SU-DHL-6 (cell line): ENCODE data around the gene MYBPC3.

Experiments used
- H2AFZ ChIP-seq: fragments of 200-600 bp; sonication (generic); 2 replicates; pipeline ENCODE4 v1.6.1; 2014; ENCODE audit warnings: low read depth, mild to moderate bottlenecking, moderate library complexity, mixed read lengths, antibody characterized with exemption, low read length; ENCODE audit not compliant: severe bottlenecking
- H3F3A ChIP-seq: fragments of 200-600 bp; shearing (Covaris generic); 2 replicates; pipeline ENCODE4 v1.6.0; 2016; ENCODE audit warnings: antibody characterized with exemption, mild to moderate bottlenecking; ENCODE audit not compliant: insufficient read depth
- H3K27ac ChIP-seq: fragments of 200-600 bp; sonication (generic); 2 replicates; pipeline ENCODE4 v1.5.1; 2016; ENCODE audit warnings: low read depth, mild to moderate bottlenecking, low read length, moderate library complexity, mixed read lengths
- H3K27me3 ChIP-seq: fragments of 200-600 bp; sonication (generic), shearing (Covaris generic); 2 replicates; pipeline ENCODE4 v1.6.0; 2014; ENCODE audit warnings: mild to moderate bottlenecking, low read length
- H3K36me3 ChIP-seq: fragments of 200-600 bp; sonication (generic); 2 replicates; pipeline ENCODE4 v1.6.1; 2014; ENCODE audit warnings: mild to moderate bottlenecking, low read length, mixed read lengths
- H3K4me2 ChIP-seq: fragments of 300-600, 200-600 bp; shearing (Covaris generic), sonication (generic); 2 replicates; pipeline ENCODE4 v1.6.0; 2014; ENCODE audit warnings: low read length, low read depth, mild to moderate bottlenecking; ENCODE audit not compliant: poor library complexity, severe bottlenecking
- H3K4me3 ChIP-seq: fragments of 200-600 bp; sonication (generic); 2 replicates; pipeline ENCODE4 v1.5.1; 2014; ENCODE audit warnings: antibody characterized with exemption, low read length, mild to moderate bottlenecking, mixed read lengths; ENCODE audit not compliant: insufficient read depth, poor library complexity, severe bottlenecking
- H3K79me2 ChIP-seq: fragments of 200-600 bp; sonication (generic); 2 replicates; pipeline ENCODE4 v1.6.1; 2014; ENCODE audit warnings: mild to moderate bottlenecking, low read length, moderate library complexity; ENCODE audit not compliant: insufficient read depth
- H3K9ac ChIP-seq: fragments of 200-600 bp; sonication (generic); 2 replicates; pipeline ENCODE4 v1.7.0; 2014; ENCODE audit warnings: mild to moderate bottlenecking, low read length
- H3K9me2 ChIP-seq: fragments of 200-600 bp; sonication (generic); replicated peaks from 2 replicates; pipeline ENCODE4 v1.6.1; 2014; ENCODE audit warnings: low read length; ENCODE audit not compliant: insufficient read depth
- H3K9me3 ChIP-seq: fragments of 200-600 bp; sonication (generic); 2 replicates; pipeline ENCODE4 v1.6.1; 2014; ENCODE audit warnings: low read length, mixed read lengths; ENCODE audit not compliant: insufficient read depth
- H4K20me1 ChIP-seq: fragments of 200-600 bp; sonication (generic); 2 replicates; pipeline ENCODE4 v1.6.1; 2014; ENCODE audit warnings: low read depth, mild to moderate bottlenecking, antibody characterized with exemption, low read length, moderate library complexity, mixed read lengths
- CTCF ChIP-seq: fragments of 200-600 bp; sonication (generic); IDR thresholded peaks from one replicate; pipeline ENCODE4 v1.5.1; 2017; ENCODE audit warnings: antibody characterized with exemption, mild to moderate bottlenecking, low read length, moderate library complexity; ENCODE audit not compliant: insufficient read depth, poor library complexity, severe bottlenecking
- EZH2phosphoT487 ChIP-seq: fragments of 200-600 bp; sonication (generic), shearing (Covaris generic); conservative IDR thresholded peaks from 2 replicates; pipeline ENCODE4 v1.6.1; 2018; ENCODE audit warnings: mild to moderate bottlenecking, antibody characterized with exemption, low read length, moderate library complexity, mixed read lengths

MYBPC3 gene

GRCh38 chr11:47355283-47356128 lies 3.0 kb upstream of the MYBPC3 start:
- H3K4me2 ChIP-seq, result no peak overlapping the region

DNA sequence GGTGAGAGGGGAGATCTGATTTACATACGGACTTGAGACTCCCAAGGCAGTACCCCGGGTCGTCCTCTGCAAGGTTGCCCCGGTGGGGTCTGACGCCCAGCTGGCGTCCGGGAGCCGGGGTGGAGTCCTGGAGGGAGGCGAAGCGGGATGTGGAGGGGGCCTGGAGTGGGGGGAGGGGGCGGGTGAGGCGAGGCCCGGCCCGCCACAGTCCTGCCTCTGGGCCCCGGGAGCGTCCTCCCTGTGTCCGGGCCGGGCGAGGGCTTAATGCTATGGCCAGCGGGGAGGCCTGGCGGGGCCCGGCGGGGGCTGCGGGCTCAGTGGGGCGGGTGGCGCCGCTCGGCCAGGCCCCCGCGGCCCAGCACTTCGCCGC lies 2.4 kb upstream of the MYBPC3 start:
- no peaks in the 10 kb centered on the region for H4K20me1 ChIP-seq
- H3K27ac ChIP-seq, result no peak overlapping the region
- H3F3A ChIP-seq, result no peaks in the 10 kb centered on the region
- H3K36me3 ChIP-seq, result no peaks in the 10 kb centered on the region
- no peak overlapping the region for H3K9ac ChIP-seq
- no peak overlapping the region for H3K4me3 ChIP-seq
- no peaks in the 10 kb centered on the region for H3K9me2 ChIP-seq
- H3K9me3 ChIP-seq, result no peaks in the 10 kb centered on the region
- no peaks in the 10 kb centered on the region for H3K27me3 ChIP-seq
- no peak overlapping the region for H2AFZ ChIP-seq
- no peaks in the 10 kb centered on the region; the same call in 1 of the 2 replicates for H3K79me2 ChIP-seq
- H3K4me2 ChIP-seq, result no peak overlapping the region
- TF ChIP-seq EZH2phosphoT487 (no peak), CTCF (no peak)

More at GRCh38 chr11:47355283-47356128, 3.0 kb upstream of the MYBPC3 start:
- H3F3A ChIP-seq, result no peaks in the 10 kb centered on the region
- H2AFZ ChIP-seq, result no peak overlapping the region
- H3K9me3 ChIP-seq, result no peaks in the 10 kb centered on the region
- no peaks in the 10 kb centered on the region for H3K36me3 ChIP-seq
- TF ChIP-seq CTCF, result no peak
- no peak for TF ChIP-seq EZH2phosphoT487
- no peaks in the 10 kb centered on the region; the same call in 1 of the 2 replicates for H3K79me2 ChIP-seq
- H3K27me3 ChIP-seq, result no peaks in the 10 kb centered on the region
- H3K9me2 ChIP-seq, result no peaks in the 10 kb centered on the region
- H3K27ac ChIP-seq, result no peak overlapping the region
- H4K20me1 ChIP-seq, result no peaks in the 10 kb centered on the region
- no peak overlapping the region for H3K4me3 ChIP-seq
- no peak overlapping the region for H3K9ac ChIP-seq

DNA sequence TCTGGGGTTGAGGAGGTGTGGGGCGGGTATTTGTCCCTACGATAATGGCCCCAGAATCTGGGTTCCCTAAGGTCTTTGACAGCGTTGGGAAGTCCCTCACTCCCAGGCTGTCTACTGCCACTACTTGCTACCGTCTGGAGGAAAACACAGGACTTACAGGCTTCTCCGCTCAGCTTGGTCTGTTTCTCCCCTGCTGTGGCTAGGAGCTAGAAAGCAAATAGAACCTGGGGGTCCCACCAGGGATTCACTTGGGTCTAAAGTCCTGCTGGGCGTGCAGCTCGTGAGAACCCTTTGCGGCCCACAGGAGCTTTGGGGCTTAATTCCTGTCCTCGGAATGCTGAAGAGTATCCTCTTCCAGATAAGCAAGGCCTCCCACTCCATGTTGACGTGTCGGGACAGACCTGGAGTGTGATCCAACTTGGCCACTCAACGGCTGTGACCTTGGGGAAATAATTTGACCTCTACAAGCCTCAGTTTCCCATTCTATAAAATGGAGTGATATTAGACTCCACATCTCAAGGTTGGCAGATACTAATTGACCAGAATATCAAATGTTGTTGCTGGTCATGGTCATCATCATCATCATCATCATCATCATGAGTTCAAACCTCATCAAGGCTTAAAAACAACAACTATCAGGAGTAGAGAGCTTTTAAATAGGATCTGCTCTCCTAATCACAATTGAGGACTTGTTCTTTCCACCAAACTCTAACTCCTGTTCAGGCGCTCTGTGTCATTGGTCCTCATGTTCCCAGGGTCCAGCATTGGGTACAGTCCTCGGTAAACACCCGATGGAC lies 1.7 kb upstream of the MYBPC3 start:
- Histone ChIP-seq H3K79me2 (no peaks in the 10 kb centered on the region; the same call in 1 of the 2 replicates), H3K4me2 (no peak overlapping the region), H3K9me2 (no peaks in the 10 kb centered on the region), H3K36me3 (no peaks in the 10 kb centered on the region), H3K9me3 (no peaks in the 10 kb centered on the region), H3K9ac (no peak overlapping the region), H4K20me1 (no peaks in the 10 kb centered on the region), H2AFZ (no peak overlapping the region), H3K4me3 (no peak overlapping the region), H3K27ac (no peak overlapping the region), H3K27me3 (no peaks in the 10 kb centered on the region), H3F3A (no peaks in the 10 kb centered on the region)
- TF ChIP-seq CTCF, result no peak
- no peak for TF ChIP-seq EZH2phosphoT487
